Fibroblast of skin of back (primary cell): Measurements from ENCODE around the gene FOXI1. TPM values are rescaled to one million over a fixed set of nuclear protein-coding genes. Genes with fewer than 3 reads are reported as not detected.

Source experiments
- DNase-seq: peaks from one replicate; pipeline ENCODE4 v3.0.0-alpha.2; 2013
- polyA plus RNA-seq, 2 experiments: library from polyadenylated mRNA; unstranded; fragments of 120-200 nt; gene quantifications; one replicate each; pipeline ENCODE4 v1.2.1, GENCODE V29; 2013; ENCODE audit not compliant: insufficient read length in 2 of 2

FOXI1 gene
- not detected for polyA plus RNA-seq (2013, experiment 1 of 2; ENCODE audit: insufficient read length)
- not detected for polyA plus RNA-seq (2013, experiment 2 of 2; ENCODE audit: insufficient read length)

DNA sequence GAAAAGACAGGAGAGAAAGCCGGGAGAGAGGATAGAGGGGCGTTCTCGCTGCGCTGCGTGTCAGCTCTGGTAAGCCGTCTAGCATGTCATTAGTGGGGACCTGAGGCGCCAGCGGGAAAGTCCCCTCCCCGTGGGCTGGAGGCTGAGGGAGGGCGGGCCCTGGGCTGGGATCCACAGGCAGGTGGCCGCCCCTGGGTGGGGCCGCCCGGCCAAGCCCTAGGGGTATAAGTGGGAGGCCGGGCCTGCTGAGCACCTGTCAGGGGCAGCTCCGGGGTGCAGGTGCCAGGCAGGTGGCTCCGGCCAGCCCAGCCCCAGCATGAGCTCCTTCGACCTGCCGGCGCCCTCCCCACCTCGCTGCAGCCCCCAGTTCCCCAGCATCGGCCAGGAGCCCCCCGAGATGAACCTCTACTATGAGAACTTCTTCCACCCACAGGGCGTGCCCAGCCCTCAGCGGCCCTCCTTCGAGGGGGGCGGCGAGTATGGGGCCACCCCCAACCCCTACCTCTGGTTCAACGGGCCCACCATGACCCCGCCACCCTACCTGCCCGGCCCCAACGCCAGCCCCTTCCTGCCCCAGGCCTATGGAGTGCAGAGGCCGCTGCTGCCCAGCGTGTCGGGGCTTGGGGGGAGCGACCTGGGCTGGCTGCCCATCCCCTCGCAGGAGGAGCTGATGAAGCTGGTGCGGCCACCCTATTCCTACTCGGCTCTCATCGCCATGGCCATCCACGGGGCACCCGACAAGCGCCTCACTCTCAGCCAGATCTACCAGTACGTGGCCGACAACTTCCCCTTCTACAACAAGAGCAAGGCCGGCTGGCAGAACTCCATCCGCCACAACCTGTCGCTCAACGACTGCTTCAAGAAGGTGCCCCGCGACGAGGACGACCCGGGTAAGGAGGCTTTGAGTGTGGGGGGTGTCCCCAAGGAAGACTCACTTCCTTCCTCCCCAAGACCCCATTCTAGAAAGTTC is at the start of gene FOXI1:
FOXI1 (plus strand) TSS at position 256 of the 970 bp plus-strand sequence; CDS start at position 317, 61 bp downstream.
- DNase-seq, result no peak

DNA sequence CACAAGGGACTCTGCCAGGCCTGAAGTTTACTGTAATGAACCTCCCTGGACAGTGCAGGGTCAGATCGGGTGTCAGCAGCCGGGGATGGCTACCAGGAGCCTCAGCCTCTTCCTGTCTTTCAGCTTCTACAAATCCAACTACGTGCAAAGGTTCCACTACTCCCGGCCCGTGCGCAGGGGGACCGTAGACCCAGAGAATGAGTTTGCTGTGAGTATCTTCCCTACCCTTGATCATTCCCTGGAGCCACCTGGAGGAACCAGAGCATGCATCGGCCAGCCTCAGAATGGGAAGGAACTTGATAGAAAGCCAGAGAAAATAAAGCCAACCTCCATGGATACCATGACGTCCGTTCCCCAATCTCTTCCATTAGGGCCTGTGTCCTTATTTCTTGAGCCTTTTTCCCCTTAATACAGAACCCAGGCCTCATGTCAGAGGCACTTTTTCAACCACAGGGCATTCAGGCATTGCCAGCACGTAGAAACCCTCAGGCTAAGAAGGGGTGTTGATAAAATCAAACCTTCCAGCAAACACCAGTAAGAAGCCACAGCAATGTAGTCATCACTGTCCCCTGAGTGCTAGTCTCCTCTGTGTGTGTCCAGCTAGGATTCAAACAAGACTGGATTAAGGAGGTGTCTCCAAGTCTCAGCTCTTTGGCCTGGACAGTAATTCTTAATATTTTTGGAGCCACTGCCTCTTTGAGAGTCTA is 49.0 kb upstream of the FOXI1 start:
- DNase-seq, result peak; percentile 12

DNA sequence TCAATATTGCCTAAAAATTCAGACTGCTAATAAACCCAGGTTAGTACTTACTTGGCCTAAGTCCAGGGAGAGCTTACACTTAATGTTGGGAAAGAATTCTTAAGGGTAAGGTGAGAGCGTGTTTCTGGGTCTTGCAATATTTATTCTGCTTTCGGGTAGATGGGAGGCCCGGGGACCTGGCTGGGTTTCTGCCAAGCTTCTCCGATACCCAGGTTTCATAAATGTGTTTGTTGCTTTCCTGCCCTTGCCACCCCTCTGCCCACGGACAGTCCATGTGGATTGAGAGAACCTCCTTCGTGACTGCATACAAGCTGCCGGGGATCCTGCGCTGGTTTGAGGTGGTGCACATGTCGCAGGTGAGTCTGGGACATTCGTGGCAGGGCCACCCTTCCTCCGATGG is 48.4 kb upstream of the FOXI1 start:
- no peak for DNase-seq

DNA sequence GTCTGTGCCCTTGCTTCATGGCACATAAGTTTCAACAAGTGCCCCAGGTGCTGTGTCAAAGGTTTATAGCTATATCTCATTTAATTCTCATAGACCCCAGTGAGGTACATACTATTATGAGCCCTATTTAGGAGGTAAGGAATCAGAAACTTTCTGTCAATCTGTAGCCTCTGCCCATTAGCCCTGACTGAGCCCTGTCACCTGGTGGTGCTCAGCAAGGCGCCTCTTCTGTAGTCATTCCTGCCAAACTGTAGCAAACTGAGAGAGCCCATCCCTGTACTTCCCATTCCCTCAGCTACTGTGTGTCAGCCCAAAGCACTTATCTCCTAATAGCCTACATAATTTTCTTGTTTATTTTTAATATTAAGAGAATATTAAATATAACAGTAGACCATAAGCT is 46.5 kb upstream of the FOXI1 start:
- DNase-seq, result no peak

DNA sequence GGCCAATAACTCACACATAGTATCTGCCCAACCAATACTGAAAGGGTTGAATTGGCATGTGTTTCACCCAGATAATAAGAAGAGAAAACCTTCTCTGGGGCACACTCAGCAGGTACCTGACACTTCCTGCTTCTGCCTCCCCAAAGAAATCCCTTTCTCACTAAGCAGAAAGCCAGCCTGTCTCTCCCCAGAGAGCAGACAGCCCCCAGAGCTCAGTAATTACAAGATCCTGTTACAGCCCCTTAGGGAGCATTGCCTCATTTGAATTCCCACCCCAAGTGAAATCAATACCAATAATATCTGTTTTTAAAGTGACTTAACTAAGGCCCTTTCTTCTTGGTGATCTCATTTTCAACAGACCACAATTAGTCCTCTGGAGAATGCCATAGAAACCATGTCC is 38.5 kb upstream of the FOXI1 start:
- DNase-seq, result no peak

DNA sequence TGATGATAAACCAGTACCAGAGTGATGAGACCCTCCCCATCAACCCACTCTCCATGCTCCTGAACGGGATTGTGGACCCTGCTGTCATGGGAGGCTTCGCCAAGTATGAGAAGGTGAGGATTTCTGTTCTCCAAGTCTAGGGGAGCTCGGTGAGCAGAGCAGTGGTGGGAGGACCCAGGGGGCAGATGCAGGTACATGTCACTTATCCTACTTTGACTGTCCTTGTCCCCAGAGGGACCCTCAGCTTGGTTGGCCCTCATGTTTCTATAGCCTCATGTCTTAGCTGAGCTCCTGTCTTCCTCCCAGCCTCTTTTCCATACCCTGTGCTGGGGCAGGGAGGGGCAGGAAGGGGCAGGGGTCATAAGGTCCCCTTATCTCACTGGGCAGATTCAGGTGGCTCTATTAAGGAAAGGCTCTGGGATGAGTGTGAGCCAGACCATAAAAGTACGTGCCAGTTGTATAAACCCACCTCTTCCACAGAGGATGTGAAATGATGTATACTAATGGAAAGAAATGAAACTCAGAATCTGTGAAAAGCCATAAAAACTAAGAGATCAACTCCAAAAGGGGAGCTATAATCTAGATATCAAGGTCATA is 38.0 kb upstream of the FOXI1 start:
- no peak for DNase-seq

DNA sequence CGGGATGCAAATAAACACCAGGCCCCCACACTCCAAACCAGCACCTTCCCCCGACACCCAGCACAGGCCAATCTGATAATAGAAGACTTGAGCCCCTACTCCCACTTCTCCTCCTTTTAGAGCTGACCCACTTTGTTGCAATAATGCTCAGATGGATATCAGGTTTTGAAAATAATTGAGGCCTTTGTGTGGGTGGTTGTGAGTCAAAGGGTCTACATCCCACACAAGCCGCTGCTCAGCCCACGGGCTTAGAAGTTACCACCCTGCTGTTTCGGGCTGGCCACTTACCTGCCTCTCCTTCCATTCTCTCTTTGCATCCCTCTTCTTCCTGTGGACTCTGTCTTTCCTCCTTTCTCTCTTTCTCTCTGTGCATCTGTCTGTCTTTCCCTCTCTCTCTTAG is 36.2 kb upstream of the FOXI1 start:
- no peak for DNase-seq

DNA sequence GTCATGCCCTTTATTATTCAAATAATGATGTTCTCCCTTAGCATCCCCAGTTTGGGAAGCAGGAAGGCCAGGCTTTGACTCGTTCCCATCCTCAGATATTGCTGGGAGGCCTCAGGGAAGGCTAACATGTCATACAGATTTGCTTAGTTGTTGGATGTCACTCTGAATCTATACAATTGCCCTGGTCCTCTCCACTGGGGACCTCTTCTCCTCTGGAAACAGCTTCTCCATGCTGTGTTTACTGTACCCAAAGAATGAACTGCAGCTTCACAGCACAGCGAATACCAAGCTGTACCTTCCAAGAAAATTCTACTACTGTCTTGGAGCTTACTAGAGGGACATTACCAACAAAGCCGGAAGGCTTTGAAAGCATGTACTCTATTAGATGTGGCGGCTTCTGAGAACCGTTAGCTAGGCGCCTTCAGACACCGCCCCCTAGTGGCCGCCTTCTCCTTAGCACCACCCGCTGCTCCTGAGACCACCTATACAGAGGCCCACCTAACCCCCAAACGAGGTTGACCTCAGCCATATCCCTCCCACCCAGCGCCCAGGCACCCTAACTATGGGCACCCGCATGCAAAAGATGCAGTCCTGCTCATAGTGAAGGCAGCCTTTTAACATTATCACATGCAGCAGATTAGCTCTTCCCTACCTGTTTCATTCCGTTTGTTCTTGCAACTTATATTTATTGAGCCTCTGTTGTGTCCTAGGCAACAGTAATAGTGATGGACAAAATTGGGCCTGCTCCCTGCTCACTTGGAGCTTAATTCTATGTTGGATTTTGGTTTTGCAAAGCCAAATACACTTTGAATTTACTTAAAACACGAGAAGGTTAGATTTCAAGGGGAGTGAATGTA is 34.9 kb upstream of the FOXI1 start:
- DNase-seq, result peak; percentile 41

DNA sequence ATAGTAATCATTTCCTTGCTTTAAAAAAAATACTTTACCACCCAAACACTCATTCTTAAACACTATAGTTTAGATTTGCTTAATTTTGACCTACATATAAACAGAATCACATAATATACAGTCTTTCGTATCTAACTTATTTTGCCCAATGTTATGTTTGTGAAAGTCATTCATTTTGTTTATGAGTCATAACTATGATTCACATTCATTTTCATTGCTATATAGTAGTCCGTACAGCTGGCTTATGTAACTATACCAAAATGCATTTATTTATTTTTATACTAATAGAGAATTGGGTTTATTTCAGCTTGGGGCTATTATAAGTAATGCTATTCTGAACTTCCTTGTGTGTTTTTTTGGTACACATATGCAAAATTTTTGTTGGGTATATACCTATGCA is 33.9 kb upstream of the FOXI1 start:
- DNase-seq, result no peak

DNA sequence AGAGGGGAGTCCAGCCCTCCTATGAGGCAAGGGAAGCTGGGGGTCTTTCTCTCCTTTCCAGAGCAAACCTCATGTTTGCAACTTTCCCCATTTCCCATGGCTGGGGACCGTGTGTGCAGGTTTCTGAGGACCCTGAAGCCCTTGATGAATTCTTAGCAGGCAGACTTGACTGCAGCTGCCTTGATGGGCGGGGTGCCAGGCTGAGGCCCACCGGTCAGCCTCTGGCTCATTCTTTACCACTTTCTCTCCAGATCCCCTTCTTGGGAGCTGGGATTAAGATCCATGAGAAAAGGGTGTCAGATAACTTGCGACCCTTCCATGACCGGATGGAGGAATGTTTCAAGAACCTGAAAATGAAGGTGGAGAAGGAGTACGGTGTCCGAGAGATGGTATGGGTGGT is 30.0 kb upstream of the FOXI1 start:
- DNase-seq, result no peak

DNA sequence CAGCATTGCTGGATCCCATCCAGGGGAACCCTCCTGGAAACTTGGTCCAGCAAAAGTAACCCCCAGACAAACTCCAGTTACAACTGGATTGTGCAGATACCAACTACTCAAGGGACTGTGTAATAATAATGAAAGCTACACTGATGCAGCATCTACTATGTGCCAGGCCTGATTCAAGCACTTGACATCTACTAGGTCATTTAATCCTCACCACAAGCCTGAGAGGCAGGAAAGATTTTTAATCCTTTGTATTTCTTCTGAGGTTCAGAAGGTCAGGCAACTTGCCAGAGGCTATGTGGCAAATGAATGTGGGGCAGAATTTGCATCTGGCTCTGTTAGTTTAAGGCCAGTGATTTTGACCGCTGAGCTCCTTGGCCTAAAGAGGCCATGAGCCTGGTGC is 29.5 kb upstream of the FOXI1 start:
- no peak for DNase-seq

DNA sequence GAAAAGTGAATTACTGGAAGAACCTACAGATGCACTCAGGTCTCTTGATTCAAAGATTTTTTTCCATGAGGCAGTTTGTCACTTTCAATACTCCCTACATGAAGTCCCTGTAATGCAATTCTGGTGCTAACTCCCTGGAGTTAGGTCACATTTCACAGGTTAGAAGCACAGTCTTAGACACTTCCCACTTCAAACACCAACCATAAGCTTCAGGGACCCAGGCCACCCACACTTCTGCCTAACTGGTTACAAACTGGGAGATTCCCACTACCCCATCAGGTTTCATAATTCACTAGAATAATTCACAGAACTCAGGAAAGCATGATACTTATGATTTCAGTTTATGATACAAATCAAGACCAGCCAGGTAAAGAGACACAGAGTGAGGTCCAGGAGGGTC is 29.0 kb upstream of the FOXI1 start:
- no peak for DNase-seq

DNA sequence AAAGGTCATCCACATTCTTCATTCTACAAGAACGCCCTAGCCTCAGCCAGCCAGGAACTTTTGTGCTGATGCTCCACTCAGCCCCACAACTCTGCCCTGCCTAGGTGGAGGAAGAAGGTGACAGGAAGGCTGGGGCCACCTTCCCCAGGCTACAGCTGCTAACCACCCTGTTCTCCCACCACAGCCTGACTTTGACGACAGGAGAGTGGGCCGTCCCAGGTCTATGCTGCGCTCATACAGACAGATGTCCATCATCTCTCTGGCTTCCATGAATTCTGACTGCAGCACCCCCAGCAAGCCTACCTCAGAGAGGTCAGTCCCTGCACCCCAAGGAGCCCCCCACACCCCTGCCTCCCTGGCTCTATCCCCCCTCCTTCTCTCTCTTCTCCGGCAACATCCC is 28.2 kb upstream of the FOXI1 start:
- no peak for DNase-seq

DNA sequence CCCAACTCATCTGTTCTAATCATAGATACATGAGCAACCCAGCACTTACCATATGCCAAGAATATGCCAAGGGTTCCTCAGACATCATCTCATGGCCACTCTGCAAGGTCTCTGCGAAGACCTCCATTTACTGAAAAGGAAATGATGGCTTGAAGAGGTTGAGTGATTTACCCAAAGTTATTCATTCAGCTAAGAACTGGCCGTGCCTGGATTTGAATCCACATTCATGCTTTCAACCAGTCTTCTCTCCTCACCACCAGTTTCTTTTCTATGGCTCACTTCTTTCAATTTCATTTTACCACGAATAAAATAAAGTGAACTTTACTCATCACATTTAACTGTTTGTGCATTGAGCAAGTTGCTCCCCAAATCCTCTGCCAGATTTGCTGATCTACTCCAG is 27.2 kb upstream of the FOXI1 start:
- DNase-seq, result no peak

DNA sequence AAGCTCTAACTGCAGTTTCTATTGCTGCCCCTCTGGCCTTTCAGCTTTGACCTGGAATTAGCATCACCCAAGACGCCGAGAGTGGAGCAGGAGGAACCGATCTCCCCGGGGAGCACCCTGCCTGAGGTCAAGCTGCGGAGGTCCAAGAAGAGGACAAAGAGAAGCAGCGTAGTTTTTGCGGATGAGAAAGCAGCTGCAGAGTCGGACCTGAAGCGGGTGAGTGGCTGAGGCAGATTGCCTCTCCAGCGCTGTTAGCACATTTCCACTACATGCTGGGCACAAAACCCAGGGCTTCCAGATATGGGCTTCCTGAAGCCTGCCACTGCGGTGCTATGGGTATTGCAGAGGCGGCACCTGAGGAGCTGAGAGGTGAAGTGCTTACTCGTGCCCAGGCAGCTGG is 26.8 kb upstream of the FOXI1 start:
- no peak for DNase-seq

DNA sequence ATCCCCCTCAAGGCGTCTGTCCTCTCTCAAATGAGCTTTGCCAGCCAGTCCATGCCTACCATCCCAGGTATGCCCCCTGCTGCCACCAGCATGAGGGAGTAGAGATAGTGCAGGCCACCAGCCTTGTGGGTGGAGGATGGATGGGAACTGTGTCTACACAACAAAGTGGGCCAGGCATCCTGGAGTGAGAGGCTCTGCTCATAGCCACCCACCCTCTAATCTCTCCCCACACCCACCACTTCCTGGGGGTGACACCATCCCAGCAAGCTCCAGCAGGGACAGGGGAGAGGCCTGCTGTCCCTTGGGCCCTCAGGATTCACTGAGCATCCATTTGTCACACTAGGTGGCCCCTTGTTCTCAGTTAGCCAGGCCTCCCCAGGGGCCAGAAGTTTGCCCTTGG is 25.5 kb upstream of the FOXI1 start:
- no peak for DNase-seq

DNA sequence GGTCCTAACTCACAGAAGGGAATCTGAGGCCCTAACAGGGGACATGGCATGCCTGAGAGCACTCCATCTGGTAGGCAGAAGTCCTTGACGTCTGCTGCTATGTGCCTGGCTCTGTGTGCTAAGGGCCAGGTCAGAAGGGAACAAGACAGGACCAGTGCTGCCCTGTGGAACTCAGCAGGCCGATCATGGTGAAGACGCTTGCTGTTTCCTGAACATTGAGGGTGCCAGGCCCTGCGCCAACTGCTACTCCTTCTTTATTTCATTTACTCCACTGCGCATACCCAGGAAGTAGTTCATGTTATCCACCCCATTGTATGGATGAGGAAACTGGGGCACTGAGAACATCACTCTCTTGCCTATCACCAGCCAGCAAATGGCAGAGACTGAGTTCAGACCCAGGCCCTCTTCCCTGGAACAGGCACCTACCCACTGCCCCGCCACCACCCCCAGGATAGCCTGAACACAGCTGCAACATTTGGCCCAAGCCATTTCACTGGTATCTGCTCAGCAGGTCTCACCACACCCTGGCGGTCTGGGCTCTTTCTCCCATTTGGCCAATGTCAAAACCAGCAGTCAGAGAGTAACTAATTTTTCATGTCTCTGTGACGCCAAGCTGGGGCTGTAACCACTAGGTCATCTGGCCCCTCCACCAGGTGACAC is 24.8 kb upstream of the FOXI1 start:
- DNase-seq, result no peak

DNA sequence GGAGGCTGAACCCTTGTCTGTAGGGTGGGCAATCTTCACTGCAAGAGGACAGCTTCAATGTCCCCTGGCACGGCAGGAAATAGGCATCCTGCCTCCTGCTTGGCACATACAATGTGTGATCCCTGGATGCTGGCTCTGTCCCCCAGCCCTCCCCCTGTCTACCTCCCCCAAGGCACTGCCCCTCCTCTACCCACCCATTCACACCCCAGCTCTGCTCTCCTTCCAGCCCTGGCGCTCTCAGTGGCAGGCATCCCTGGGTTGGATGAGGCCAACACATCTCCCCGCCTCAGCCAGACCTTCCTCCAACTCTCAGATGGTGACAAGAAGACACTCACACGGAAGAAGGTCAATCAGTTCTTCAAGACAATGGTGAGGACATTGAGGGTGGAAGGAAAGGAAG is 24.1 kb upstream of the FOXI1 start:
- no peak for DNase-seq

DNA sequence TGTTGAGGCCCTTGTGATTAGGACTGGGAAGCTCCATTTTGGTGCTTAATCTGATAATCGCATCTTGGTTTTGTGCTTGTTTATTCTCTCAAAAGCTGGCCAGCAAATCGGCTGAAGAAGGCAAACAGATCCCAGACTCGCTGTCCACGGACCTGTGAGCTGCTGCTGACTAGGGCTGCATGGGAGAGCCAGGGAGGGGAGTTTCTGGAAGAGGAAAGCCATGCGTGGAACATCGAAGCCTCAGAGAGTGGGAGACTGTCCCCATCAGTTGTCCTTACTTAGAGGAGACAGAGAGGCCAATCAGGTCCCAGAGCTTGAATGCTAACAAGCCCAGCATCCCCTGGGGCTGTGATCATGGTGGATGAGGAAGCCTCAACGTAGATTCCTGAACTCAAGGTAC is 23.0 kb upstream of the FOXI1 start:
- DNase-seq, result no peak

DNA sequence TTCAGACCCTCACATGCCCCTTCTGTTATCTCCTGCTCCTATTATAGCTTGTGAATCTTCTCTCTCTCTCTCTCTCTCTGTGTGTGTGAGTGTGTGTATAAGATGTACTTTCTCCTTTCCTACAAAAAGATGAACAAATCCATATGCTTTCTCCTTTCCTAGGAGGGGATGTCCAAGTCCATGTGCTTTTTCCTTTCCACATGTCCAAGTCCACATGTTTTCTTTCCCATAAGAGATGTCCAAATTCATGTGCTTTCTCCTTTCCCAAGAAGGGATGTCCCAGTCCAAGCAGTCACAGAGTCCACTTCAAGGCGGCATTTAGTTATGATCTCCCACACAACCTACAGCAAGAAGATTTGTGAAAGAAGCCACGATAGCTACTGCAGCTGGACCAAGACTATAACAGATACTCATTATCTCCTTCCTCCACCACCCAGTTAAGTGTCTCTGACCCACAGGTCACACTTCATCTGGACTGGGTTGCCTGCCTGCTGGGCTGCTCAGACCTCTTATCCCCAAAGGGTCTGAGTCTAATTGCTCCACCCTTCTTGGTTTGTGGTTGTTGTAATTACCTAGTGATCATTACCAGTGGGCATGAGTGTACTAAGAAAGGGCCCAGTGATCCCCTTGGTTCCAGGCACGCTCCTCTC is 18.4 kb upstream of the FOXI1 start:
- DNase-seq, result no peak

DNA sequence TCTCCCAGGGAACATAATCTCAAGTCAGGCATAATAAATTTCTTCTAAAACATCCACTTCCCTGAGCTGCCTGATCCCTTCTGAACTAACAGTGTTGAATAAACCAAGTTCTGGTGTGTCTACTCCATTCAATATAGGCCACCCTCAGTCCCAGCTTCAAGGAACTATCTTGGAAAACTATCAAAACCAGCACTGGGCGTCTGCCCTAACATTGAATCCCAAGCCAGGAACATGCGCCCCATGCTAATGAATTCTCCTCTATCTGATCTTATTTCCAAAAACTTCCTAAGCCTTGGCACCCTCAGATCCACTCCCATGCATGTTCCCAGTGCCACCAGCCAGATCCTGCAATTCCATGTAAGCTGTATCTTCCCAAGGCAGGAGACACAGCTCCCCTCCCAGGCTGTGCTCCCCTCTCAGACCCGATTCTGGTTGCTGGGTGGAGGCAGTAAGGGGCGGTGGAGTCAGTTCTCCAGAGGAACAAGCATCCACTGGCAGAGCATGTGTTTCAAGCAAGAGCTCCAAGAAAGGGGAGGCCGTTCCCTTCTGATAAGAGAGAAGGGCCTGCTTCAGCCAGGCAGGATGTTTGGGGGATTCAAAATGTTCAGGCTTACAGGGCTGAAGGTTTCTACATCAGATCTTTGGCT is 13.1 kb upstream of the FOXI1 start:
- DNase-seq, result no peak
